PC-3 (cell line): ENCODE results near the gene BORCS5. TPM values are rescaled to one million over a fixed set of nuclear protein-coding genes. Genes with fewer than 3 reads are reported as not detected.

Source experiments
- ATAC-seq: fragments of 200-7000 bp; cut with Tn5 transposase; 2 replicates; pipeline ENCODE4 v1.9.1; 2020; ENCODE audit warnings: mild to moderate bottlenecking, moderate library complexity
- BruUV-seq: library from RNA; stranded (reverse); fragments of 400-500 nt; replicated peaks from 2 replicates; lab custom pipeline; 2021; lab: Mats Ljungman, UMichigan
- CTCF ChIA-PET: fragments of 300-600 bp; sonication (Branson Sonifier 250); formaldehyde crosslinking; loops from one replicate; lab custom pipeline; 2022; ENCODE audit warnings: antibody characterized with exemption; lab: Charles Lee
- POLR2A ChIA-PET: fragments of 300-600 bp; sonication (Branson Sonifier 250); formaldehyde crosslinking; loops from one replicate; lab custom pipeline; 2022; ENCODE audit warnings: antibody characterized with exemption; ENCODE audit not compliant: unreplicated experiment; lab: Charles Lee
- DNase-seq: peaks from one replicate; pipeline ENCODE4 v3.0.0-alpha.2; 2015
- H2AFZ ChIP-seq: fragments of 300-600 bp; sonication (generic); 2 replicates; pipeline ENCODE4 v1.6.0; 2016; ENCODE audit warnings: antibody characterized with exemption, low read length
- H3F3A ChIP-seq: fragments of 300-600 bp; sonication (generic); one replicate; pipeline ENCODE4 v1.6.0; 2017; ENCODE audit warnings: antibody characterized with exemption, low read length, control low read depth, mild to moderate bottlenecking; ENCODE audit not compliant: unreplicated experiment
- H3K27ac ChIP-seq: fragments of 300-600 bp; sonication (generic); 2 replicates; pipeline ENCODE4 v1.5.1; 2016; ENCODE audit warnings: mild to moderate bottlenecking, low read length
- H3K27me3 ChIP-seq: fragments of 300-600 bp; sonication (generic); 2 replicates; pipeline ENCODE4 v1.6.1; 2016; ENCODE audit warnings: low read length, mixed read lengths
- H3K36me3 ChIP-seq: fragments of 300-600 bp; sonication (generic); 2 replicates; pipeline ENCODE4 v1.6.1; 2016; ENCODE audit warnings: low read depth, mixed run types, low read length, mixed read lengths
- H3K4me1 ChIP-seq: fragments of 300-600 bp; sonication (generic); 2 replicates; pipeline ENCODE4 v1.5.1; 2016; ENCODE audit warnings: low read length; ENCODE audit not compliant: insufficient read depth
- H3K4me2 ChIP-seq: fragments of 300-600 bp; sonication (generic); 2 replicates; pipeline ENCODE4 v1.6.0; 2016; ENCODE audit warnings: low read length
- H3K4me3 ChIP-seq: fragments of 300-600 bp; sonication (generic); 2 replicates; pipeline ENCODE4 v1.5.1; 2016; ENCODE audit warnings: mild to moderate bottlenecking, low read length, mixed read lengths
- H3K79me2 ChIP-seq: fragments of 300-600 bp; sonication (generic); 2 replicates; pipeline ENCODE4 v1.6.1; 2017; ENCODE audit warnings: low read length, mixed read lengths
- H3K9ac ChIP-seq: fragments of 300-600 bp; sonication (generic); 2 replicates; pipeline ENCODE4 v1.6.0; 2016; ENCODE audit warnings: mild to moderate bottlenecking, low read length
- H3K9me2 ChIP-seq: fragments of 300-600 bp; sonication (generic); replicated peaks from 2 replicates; pipeline ENCODE4 v1.6.1; 2016; ENCODE audit warnings: mixed run types, low read length, mixed read lengths
- H3K9me3 ChIP-seq: fragments of 300-600 bp; sonication (generic); 2 replicates; pipeline ENCODE4 v1.6.1; 2016; ENCODE audit warnings: low read length, mixed read lengths
- H4K20me1 ChIP-seq: fragments of 300-600 bp; sonication (generic); 2 replicates; pipeline ENCODE4 v1.6.1; 2016; ENCODE audit warnings: low read length, mixed read lengths
- CTCF ChIP-seq: fragments of 300-600 bp; sonication (generic); conservative IDR thresholded peaks from 2 replicates; pipeline ENCODE4 v1.5.1; 2017; ENCODE audit warnings: antibody characterized with exemption, low read depth, mild to moderate bottlenecking, low read length
- EZH2 ChIP-seq: fragments of 300-600 bp; sonication (generic); IDR thresholded peaks from one replicate; pipeline ENCODE4 v1.6.1; 2017; ENCODE audit warnings: antibody characterized with exemption, mild to moderate bottlenecking, low read length; ENCODE audit not compliant: unreplicated experiment
- EZH2phosphoT487 ChIP-seq: fragments of 300-600 bp; sonication (generic); IDR thresholded peaks from 2 replicates; pipeline ENCODE4 v1.6.1; 2018; ENCODE audit warnings: mild to moderate bottlenecking, antibody characterized with exemption, low read length, borderline replicate concordance
- intact Hi-C: fragments of 100-400 bp; cut with micrococcal nuclease; formaldehyde crosslinking; loops from 2 replicates; pipeline ENCODE4 v1.9.0; 2023
- total RNA-seq: library from RNA; depleted of rRNA; stranded (reverse); fragments of >200 nt; gene quantifications from 2 replicates; pipeline ENCODE4 v1.2.3, GENCODE V29; 2014

The BORCS5 gene
- total RNA-seq, 1 experiment from 2014 or later = 2.3 TPM

- Histone ChIP-seq H3K79me2 (no peaks in the 10 kb centered on the region), H4K20me1 (no peaks in the 10 kb centered on the region), H3K27ac (peak overlapping the region; percentile 95), H3K36me3 (peaks cover 16% of the 10 kb centered on the region), H3K9ac (peak overlapping the region; percentile 6; the same call in 1 of the 2 replicates), H3K27me3 (no peaks in the 10 kb centered on the region), H3F3A (no peaks in the 10 kb centered on the region), H3K4me1 (peaks cover 55% of the 10 kb centered on the region), H3K9me3 (peaks cover 7% of the 10 kb centered on the region; the same call in 1 of the 2 replicates), H2AFZ (no peak overlapping the region), H3K9me2 (no peaks in the 10 kb centered on the region), H3K4me2 (0 out of 2 replicates have a peak overlapping the region, but pooled peaks have one; percentile 17), H3K4me3 (no peak overlapping the region)
- BruUV-seq = no TSS peak
- no peak for TF ChIP-seq CTCF
- TF ChIP-seq EZH2 = no peak
- TF ChIP-seq EZH2phosphoT487 = no peak
- ATAC-seq = no peak
- ChIA-PET POLR2A (interaction anchor here (0.6 kb wide), 1 partner anchor 35 kb away, joined by 7 read pairs; no protein-coding TSS in a partner anchor), CTCF (no interaction called here)
- intact Hi-C loops = loop anchor here (10.0 kb wide), 1 partner anchor 48 kb away; no protein-coding TSS in a partner anchor
- DNase-seq = no peak
Observed at GRCh38 chr12:12433203-12433731, 76.4 kb downstream of the BORCS5 start.

- Histone ChIP-seq H3K27ac (peak overlapping the region; percentile 87), H3K4me1 (peaks cover 50% of the 10 kb centered on the region), H2AFZ (no peak overlapping the region), H3K27me3 (no peaks in the 10 kb centered on the region), H3K4me3 (no peak overlapping the region), H3K9ac (peak overlapping the region; percentile 59), H3K36me3 (peaks cover 17% of the 10 kb centered on the region), H3K79me2 (no peaks in the 10 kb centered on the region), H3F3A (no peaks in the 10 kb centered on the region), H3K4me2 (no peak overlapping the region), H3K9me2 (no peaks in the 10 kb centered on the region), H4K20me1 (no peaks in the 10 kb centered on the region), H3K9me3 (peaks cover 7% of the 10 kb centered on the region; the same call in 1 of the 2 replicates)
- POLR2A ChIA-PET = no interaction called here
- peak; percentile 64 for ATAC-seq
- DNase-seq = peak; percentile 73
- BruUV-seq = no TSS peak
- CTCF ChIA-PET = no interaction called here
- TF ChIP-seq CTCF (no peak), EZH2 (no peak), EZH2phosphoT487 (no peak)
- intact Hi-C loops = loop anchor here (2.0 to 10.0 kb wide), 2 partner anchors 14 to 52 kb away; no protein-coding TSS in a partner anchor
Observed at GRCh38 chr12:12436831-12437345, 80.0 kb downstream of the BORCS5 start.

- intact Hi-C loops = loop anchor here (10.0 kb wide), 2 partner anchors 55 to 125 kb away; partner anchors contain the start of gene DUSP16
- ChIA-PET CTCF (no interaction called here), POLR2A (no interaction called here)
- H3K9me2 ChIP-seq = no peaks in the 10 kb centered on the region
- ATAC-seq (peak; percentile 86), DNase-seq (peak; percentile 88)
- H3K79me2 ChIP-seq = no peaks in the 10 kb centered on the region
- peaks cover 43% of the 10 kb centered on the region for H3K4me1 ChIP-seq
- H4K20me1 ChIP-seq = no peaks in the 10 kb centered on the region
- no peaks in the 10 kb centered on the region for H3K27me3 ChIP-seq
- no peaks in the 10 kb centered on the region for H3F3A ChIP-seq
- H3K27ac ChIP-seq = peak overlapping the region; percentile 92
- H2AFZ ChIP-seq = no peak overlapping the region
- TF ChIP-seq EZH2phosphoT487 (no peak), CTCF (no peak), EZH2 (no peak)
- peak overlapping the region; percentile 71 for H3K9ac ChIP-seq
- peaks cover 7% of the 10 kb centered on the region; the same call in 1 of the 2 replicates for H3K9me3 ChIP-seq
- no peak overlapping the region for H3K4me3 ChIP-seq
- no TSS peak for BruUV-seq
- no peak overlapping the region for H3K4me2 ChIP-seq
- H3K36me3 ChIP-seq = peaks cover 17% of the 10 kb centered on the region
Observed at GRCh38 chr12:12439636-12440035, 82.8 kb downstream of the BORCS5 start.
